Spleen (tissue), 7 donors: ENCODE measurements around the gene KCNQ4.

Experiments used
- CTCF ChIP-seq, 11 experiments: fragments of 200-600 bp in 7 of 11; fragments of 450-650 bp in 4 of 11; sonication (generic) in 4 of 11; IDR thresholded peaks in 8 of 11; conservative IDR thresholded peaks in 3 of 11; 1 replicate in 7 of 11; 2 replicates in 4 of 11; pipeline versions ENCODE4 v1.4.0 to v1.8.0; 2016 to 2021; ENCODE audit warnings: antibody characterized with exemption in 11 of 11, inconsistent platforms in 4 of 11, mild to moderate bottlenecking in 1 of 11
- POLR2A ChIP-seq, 3 donors: fragments of 450-650 bp; IDR thresholded peaks; one replicate each; pipeline ENCODE4 v1.5.1; 2017; ENCODE audit warnings: antibody characterized with exemption in 3 of 3, mild to moderate bottlenecking in 1 of 3
- POLR2AphosphoS5 ChIP-seq, 3 donors: sonication (generic); formaldehyde crosslinking; IDR thresholded peaks; one replicate each; pipeline ENCODE4 v1.5.1; 2017; ENCODE audit warnings: antibody characterized with exemption in 3 of 3
- donor health status: DM: no; HTN: no; CAD: no; lungs with moderate emphysema.
- donor health status: DM: no; HTN: no; CAD: no.
- donor health status: DM: no; HTN: no; CAD: no.

DNA sequence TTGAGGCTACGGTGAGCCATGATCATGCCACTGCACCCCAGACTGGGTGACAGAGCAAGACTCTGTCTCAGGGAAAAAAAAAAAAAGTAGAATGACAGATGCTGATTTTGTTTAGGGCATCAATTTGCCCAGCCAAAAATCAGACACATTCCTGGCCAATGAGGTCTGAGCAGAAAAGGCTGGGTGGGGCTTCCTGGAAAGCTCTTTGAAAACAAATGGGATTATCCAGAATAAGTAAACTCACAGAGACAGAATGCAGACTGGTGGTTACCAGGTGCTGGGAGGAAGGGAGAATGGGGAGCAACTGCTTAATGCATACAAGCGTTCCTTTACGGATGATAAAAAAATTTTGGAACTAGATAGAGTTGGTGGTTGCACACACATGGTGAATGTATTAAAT, 88.7 kb downstream of the KCNQ4 start:
- no peak for TF ChIP-seq CTCF (IDR thresholded peaks at IDR 0.05 in 8 of 11, conservative IDR thresholded peaks at IDR 0.05 in 3 of 11)
- TF ChIP-seq POLR2AphosphoS5 (IDR thresholded peaks at IDR 0.05), result no peak
- no peak for TF ChIP-seq POLR2A (IDR thresholded peaks at IDR 0.05)
